ENCODE measurements around the gene HYAL4.
"Not testable (repeated sequence)": the region's sequence is repeated elsewhere in the genome, so short reads cannot be mapped to it uniquely, and the experiment has no call there.

DNA sequence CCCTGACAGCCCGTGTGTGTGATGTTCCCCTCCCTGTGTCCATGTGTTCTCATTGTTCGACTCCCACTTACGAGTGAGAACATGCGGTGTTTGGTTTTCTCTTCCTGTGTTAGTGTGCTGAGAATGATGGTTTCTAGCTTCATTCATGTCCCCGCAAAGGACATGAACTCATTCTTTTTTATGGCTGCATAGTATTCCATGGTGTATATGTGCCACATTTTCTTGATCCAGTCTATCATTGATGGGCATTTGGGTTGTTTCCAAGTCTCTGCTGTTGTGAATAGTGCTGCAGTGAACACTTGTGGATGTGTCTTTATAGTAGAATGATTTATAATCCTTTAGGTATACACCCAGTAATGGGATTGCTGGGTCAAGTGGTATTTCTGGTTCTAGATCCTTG lies 6.4 kb downstream of the HYAL4 start:
- not testable (repeated sequence) for TF ChIP-seq POLR2AphosphoS5 (IDR thresholded peaks at IDR 0.05); EP300 (conservative IDR thresholded peaks at IDR 0.05; ENCODE audit: poor library complexity, severe bottlenecking); MXI1 (conservative IDR thresholded peaks at IDR 0.05; ENCODE audit: poor library complexity, severe bottlenecking); SMC3 (conservative IDR thresholded peaks at IDR 0.05; ENCODE audit: poor library complexity); EZH2 (IDR thresholded peaks at IDR 0.05; ENCODE audit: borderline replicate concordance, insufficient read depth, low read length, poor library complexity, severe bottlenecking); RAD21 (conservative IDR thresholded peaks at IDR 0.05)
- TF ChIP-seq, protein P1, sequence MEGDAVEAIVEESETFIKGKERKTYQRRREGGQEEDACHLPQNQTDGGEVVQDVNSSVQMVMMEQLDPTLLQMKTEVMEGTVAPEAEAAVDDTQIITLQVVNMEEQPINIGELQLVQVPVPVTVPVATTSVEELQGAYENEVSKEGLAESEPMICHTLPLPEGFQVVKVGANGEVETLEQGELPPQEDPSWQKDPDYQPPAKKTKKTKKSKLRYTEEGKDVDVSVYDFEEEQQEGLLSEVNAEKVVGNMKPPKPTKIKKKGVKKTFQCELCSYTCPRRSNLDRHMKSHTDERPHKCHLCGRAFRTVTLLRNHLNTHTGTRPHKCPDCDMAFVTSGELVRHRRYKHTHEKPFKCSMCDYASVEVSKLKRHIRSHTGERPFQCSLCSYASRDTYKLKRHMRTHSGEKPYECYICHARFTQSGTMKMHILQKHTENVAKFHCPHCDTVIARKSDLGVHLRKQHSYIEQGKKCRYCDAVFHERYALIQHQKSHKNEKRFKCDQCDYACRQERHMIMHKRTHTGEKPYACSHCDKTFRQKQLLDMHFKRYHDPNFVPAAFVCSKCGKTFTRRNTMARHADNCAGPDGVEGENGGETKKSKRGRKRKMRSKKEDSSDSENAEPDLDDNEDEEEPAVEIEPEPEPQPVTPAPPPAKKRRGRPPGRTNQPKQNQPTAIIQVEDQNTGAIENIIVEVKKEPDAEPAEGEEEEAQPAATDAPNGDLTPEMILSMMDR (IDR thresholded peaks at IDR 0.05; ENCODE audit: poor library complexity, severe bottlenecking): not testable (repeated sequence)
